Right hindlimb (tissue), 1 donor: ENCODE data around the gene ANK3.

Experiments used
- DNase-seq: peaks from one replicate; pipeline ENCODE4 v3.0.0-alpha.2; 2018

ANK3 gene

DNA sequence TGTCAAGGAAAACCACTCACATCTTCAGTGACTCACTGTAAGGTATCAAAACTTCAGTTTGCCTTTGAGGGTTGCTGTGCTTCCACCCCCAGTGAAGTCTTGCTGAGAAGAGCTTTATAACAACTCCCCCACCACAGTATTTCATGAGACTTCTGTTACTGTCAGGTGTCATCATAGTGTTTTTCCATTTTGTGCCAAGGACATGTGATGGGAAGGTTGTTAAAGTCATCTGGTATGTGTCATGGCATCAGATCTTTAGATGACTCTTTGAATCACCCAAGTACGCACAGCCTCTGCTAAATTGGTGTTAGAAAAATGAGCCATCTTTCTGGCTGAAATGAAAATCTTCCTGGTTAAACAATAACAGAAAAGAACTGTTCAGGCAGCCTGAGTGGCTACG, 368.3 kb downstream of the ANK3 start:
- no peak for DNase-seq

DNA sequence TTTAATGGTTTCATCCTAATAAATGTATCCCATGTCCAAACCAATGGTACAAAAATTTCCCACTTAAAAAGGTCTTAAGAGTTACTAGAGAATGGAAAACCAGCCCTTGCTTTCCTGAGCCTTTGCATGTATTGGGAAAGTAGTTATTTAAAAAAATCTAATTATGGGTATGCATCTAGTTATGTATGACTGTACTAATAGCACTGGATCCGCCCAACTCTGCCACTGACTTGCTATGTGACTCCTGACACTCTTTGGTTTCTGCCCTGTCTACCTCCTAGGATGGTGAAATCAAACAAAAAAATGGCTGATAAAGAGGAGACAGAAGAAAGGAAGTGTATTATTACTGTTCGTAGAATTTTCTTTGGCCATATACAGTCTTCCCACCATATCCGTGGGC, 372.9 kb downstream of the ANK3 start:
- no peak for DNase-seq

DNA sequence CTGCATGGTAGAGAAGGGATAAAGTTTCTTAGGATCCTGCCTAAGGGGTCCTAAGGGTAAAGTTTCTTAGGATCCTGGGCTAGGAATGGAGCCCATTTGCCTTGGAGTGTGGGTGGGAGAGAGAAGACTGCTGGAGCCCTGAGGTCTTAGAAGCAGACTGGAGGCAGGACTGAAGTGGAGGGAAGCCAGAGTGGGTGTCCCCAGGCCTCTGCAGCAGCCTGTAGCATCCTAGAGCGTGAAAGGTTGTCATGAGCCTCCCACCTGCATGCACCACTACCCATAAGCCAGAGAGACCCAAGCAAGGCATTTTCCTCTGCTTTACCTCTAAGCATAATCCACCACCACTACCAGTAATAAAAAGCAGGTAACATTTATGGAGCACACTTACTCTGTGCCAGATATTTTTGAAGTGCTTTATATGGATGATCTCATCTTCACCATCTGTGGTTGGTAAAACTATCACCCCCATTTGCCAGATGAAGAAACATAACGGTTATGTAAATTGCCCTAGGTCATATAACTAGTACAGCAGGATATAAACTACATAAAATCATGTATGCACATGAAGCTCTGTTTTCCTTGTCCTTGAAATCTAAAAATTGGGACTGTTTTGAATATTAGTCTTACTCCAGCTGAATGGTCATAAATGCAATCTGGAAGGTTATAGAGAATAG, 379.8 kb downstream of the ANK3 start:
- DNase-seq = no peak

DNA sequence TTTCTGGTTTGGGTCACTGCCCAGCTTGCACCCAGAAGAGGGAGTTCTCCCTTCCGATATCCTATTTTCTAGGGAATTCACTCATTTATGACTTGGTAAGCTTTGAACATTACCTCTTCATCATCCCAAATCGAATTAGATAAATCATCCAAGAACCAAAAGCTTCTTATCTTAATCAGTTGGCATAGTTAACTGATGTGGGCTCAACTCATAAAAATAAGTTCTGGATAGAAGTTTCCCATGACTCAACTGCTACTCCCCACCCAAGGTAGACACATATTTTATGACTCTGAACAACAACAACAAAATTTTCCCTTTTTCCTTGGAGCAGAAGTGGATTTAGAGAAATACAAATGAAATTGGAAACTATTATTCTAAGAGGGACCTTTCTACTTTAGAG, 380.4 kb downstream of the ANK3 start:
- no peak for DNase-seq

- DNase-seq = no peak
Measured at GRCh38 chr10:60008816-60009215, 380.9 kb downstream of the ANK3 start.

GRCh38 chr10:60006062-60006461, 383.6 kb downstream of the ANK3 start:
- no peak for DNase-seq

- DNase-seq = peak; percentile 29
Measured at GRCh38 chr10:60003651-60004523, 385.8 kb downstream of the ANK3 start.

DNA sequence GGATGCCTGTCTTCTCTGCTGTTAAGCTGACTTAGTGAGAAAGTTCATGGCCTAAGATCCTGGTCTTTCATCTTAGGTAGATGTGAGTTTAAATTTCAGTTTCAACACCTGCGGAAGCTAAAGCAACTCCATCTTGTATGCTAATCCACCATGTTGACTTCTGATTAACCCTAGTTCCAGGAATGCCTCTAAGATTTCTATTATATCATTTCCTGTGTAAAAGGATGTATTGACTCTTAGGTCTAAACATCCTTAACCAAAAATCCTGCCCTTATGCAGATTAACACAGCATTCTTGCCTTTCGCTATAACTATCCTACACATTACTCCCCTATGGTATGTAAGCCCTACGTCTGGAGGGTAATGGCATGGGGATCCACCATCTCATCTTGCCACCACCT, 388.9 kb downstream of the ANK3 start:
- DNase-seq = no peak

DNA sequence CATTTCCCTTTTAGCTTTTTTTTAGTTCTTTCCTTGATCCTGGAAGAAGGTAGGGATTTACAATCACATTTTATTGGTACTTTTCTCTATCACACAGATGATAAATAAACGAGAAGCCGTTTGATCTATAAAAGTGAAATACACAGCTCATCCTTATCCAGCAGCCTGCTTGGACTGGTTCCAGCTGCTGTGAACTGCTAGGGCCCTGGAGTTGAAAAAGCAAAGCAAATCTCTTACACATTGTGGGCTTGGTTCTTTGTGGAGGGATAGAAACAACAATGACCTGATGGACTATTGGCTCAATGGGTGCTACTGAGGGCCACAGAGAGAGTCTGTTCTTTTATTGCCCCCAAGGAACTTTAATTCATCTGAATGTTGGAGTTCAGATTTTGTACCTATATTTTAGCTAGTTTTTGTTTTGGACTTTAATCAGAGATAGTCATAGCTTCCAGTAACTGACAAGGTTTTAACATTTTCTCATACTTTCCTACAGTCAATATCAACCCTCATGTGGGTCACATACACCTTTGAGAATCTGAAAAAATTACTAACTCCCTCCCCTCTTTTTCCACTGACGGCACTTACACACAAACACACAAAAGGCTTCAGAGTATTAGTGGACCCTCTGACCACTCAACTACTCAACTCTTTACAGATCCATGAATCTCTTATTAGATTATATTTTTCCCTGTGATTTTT, 391.7 kb downstream of the ANK3 start:
- no peak for DNase-seq

DNA sequence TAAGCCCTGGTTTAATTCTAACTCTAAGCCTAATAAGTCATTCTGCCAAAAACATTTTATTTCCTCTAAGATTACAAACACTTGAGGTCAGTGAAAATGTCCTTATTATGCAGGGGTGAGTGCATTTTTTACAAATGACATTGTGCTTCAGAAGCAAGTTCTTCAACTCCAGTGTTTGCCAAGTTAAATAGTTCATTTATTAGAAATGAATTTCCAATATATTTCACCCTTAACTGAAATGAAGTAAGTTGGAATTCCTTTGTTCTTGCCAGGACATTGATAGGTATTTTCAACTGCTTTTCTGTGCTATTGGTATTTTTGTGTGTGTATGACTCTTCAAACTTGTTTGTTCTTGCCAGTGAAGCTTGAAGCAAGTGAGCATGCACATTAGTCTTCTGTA, 393.8 kb downstream of the ANK3 start:
- no peak for DNase-seq

GRCh38 chr10:59993931-59994330, 395.7 kb downstream of the ANK3 start:
- no peak for DNase-seq

- peak; percentile 18 for DNase-seq
Measured at GRCh38 chr10:59991661-59992060, 398.0 kb downstream of the ANK3 start.

DNA sequence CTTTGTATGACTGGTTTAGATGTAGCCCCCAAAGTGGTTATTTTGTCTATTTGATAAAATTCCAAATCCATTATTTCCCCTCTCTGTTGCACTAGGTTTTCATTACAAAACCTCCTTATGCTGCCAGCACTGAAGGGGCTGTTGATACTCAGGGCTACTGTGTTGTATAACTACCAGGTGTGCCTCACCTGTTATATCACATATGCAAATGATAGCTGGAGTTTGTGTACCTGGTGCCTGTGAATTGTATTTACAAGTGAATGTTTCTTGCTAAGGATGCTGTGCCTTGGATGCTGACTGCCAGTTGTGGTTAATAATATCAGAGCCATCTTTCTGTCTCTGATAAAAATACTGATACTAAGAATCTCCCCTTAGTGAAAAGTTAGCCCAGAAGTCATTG, 398.6 kb downstream of the ANK3 start:
- DNase-seq = no peak

- no peak for DNase-seq
Measured at GRCh38 chr10:59985639-59986038, 404.0 kb downstream of the ANK3 start.

- no peak for DNase-seq
Measured at GRCh38 chr10:59984415-59984814, 405.3 kb downstream of the ANK3 start.

GRCh38 chr10:59980356-59980755, 409.3 kb downstream of the ANK3 start:
- DNase-seq = no peak

GRCh38 chr10:59977486-59977885, 412.2 kb downstream of the ANK3 start:
- no peak for DNase-seq

- no peak for DNase-seq
Measured at GRCh38 chr10:59976909-59977308, 412.8 kb downstream of the ANK3 start.
